HEK293T (cell line): ENCODE measurements around the gene MYL5.
"Not testable (repeated sequence)": the region's sequence is repeated elsewhere in the genome, so short reads cannot be mapped to it uniquely, and the experiment has no call there.

Experiments
- CTCF ChIA-PET: fragments of 350-600 bp; formaldehyde crosslinking; extraction: SDS; loops from one replicate; lab custom pipeline; 2021; ENCODE audit warnings: antibody characterized with exemption, inconsistent platforms; lab: Yijun Ruan, JAX
- POLR2A ChIA-PET: fragments of 350-600 bp; formaldehyde crosslinking; extraction: SDS; loops from one replicate; lab custom pipeline; 2020; ENCODE audit warnings: antibody characterized with exemption, inconsistent platforms; lab: Yijun Ruan, JAX
- DNase-seq: peaks from one replicate; pipeline ENCODE4 v3.0.0; 2012; ENCODE audit warnings: mixed read lengths; ENCODE audit errors: extremely low spot score
- ARNT ChIP-seq: fragments of 450-650 bp; IDR thresholded peaks from 2 replicates; pipeline ENCODE4 v1.6.1; 2017; ENCODE audit warnings: mild to moderate bottlenecking
- BHLHE40 ChIP-seq: fragments of 450-650 bp; IDR thresholded peaks from 2 replicates; pipeline ENCODE4 v1.6.1; 2016; ENCODE audit warnings: mild to moderate bottlenecking, moderate library complexity, borderline replicate concordance
- CTBP1 ChIP-seq: fragments of 450-650 bp; IDR thresholded peaks from 2 replicates; pipeline ENCODE4 v1.6.1; 2016; ENCODE audit warnings: borderline replicate concordance
- ELF4 ChIP-seq: fragments of 450-650 bp; IDR thresholded peaks from 2 replicates; pipeline ENCODE4 v1.6.1; 2017; ENCODE audit warnings: antibody characterized with exemption
- FOXA1 ChIP-seq: fragments of 450-650 bp; IDR thresholded peaks from 2 replicates; pipeline ENCODE4 v1.6.1; 2016; ENCODE audit warnings: mild to moderate bottlenecking
- FOXK2 ChIP-seq: fragments of 450-650 bp; IDR thresholded peaks from 2 replicates; pipeline ENCODE4 v1.6.1; 2016; ENCODE audit warnings: mild to moderate bottlenecking
- FOXM1 ChIP-seq: fragments of 450-650 bp; IDR thresholded peaks from 2 replicates; pipeline ENCODE4 v1.6.1; 2017; ENCODE audit warnings: mild to moderate bottlenecking, borderline replicate concordance
- HDGF ChIP-seq: fragments of 450-650 bp; IDR thresholded peaks from 2 replicates; pipeline ENCODE4 v1.6.1; 2017; ENCODE audit warnings: antibody characterized with exemption, borderline replicate concordance
- L3MBTL2 ChIP-seq: fragments of 450-650 bp; conservative IDR thresholded peaks from 2 replicates; pipeline ENCODE4 v1.6.1; 2016; ENCODE audit warnings: mild to moderate bottlenecking
- LEF1 ChIP-seq: fragments of 450-650 bp; IDR thresholded peaks from 2 replicates; pipeline ENCODE4 v1.6.1; 2017; ENCODE audit warnings: mild to moderate bottlenecking, borderline replicate concordance
- NFRKB ChIP-seq: fragments of 450-650 bp; IDR thresholded peaks from 2 replicates; pipeline ENCODE4 v1.6.1; 2016; ENCODE audit warnings: mild to moderate bottlenecking, moderate library complexity
- SP1 ChIP-seq: fragments of 450-650 bp; IDR thresholded peaks from 2 replicates; pipeline ENCODE4 v1.6.1; 2017
- SUZ12 ChIP-seq: fragments of 450-650 bp; IDR thresholded peaks from 2 replicates; pipeline ENCODE4 v1.6.1; 2016; ENCODE audit warnings: mild to moderate bottlenecking
- TARDBP ChIP-seq: fragments of 450-650 bp; IDR thresholded peaks from 2 replicates; pipeline ENCODE4 v1.6.1; 2016
- ZNF384 ChIP-seq: fragments of 450-650 bp; IDR thresholded peaks from 2 replicates; pipeline ENCODE4 v1.6.1; 2016
- TF ChIP-seq, protein P1 (sequence below): fragments of 450-650 bp; IDR thresholded peaks from 2 replicates; pipeline ENCODE4 v1.6.1; 2016

MYL5 gene

DNA sequence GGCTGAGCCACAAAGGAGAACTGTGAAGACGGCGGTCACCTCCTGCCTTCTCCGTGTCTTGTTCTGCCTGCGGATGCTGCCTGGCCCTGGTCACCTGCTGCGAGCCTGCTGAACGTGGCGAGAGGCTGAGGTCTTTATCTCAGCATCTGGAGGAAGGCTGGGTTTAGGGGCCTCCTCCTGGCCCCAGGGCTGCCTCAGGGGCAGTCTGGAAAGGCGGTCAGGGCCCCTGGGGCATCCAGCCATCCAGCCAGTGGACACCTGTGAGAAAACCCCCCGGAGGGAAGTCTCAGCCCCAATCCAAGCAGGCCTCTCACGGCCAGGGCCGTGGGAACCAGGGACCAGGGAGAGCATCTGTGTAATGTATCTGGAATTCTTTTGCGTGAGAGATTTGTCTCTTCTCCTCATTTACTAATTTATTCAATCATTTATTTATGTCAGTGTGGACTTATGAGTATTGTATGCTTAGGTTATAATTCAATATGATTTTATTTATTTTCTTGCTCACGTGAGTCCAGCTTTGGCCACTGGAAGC is 37.6 kb upstream of the MYL5 start:
- POLR2A ChIA-PET, result interaction anchor here (1.2 kb wide), 1 partner anchor 38 kb away, joined by 4 read pairs; the partner anchor contains the start of genes ATP5ME and MYL5
- CTCF ChIA-PET, result no interaction called here
- TF ChIP-seq LEF1 (no peak), ELF4 (no peak), CTBP1 (no peak), FOXA1 (no peak), TARDBP (no peak)
- no peak for DNase-seq

DNA sequence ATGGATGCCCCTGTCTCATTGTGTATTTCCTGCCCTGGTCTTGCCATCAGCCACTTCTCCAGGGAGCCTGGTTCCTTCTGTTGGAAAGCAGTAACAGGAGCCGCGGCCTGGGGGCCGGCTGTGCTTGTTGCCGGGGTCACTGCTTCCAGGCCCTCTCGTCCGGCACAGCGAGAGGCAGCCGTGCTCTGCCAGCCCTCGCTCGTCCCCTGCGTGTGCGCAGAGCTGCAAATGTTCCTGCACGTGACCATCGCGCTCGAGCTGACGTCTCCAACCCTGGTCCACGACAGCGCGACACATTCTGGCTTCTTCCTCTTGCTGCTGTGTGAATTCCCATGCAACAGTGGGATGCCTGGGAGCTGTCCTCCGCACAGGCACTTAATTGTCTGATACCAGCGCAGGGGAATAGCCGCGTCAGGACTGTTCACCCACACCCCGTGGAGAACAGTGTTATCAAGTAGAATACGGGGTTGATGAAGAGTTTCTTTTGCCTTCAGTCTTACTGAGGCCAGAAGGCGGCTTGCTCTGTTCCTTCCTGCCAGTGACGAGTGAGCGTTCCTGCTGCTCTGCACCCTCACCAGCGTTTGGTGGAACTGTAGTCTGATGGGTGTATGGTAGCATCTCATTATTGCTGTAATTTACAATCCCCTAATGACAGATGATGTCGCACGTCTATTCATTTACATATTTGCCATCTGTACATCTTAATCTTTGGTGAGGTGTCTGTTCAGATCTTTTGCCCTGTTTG is 36.6 kb upstream of the MYL5 start:
- POLR2A ChIA-PET, result no interaction called here
- CTCF ChIA-PET, result no interaction called here
- no peak for DNase-seq
- TF ChIP-seq HDGF (no peak), ELF4 (no peak), FOXM1 (no peak), SP1 (no peak), TARDBP (no peak), SUZ12 (no peak), L3MBTL2 (no peak), CTBP1 (no peak), BHLHE40 (no peak), LEF1 (no peak), ARNT (no peak), ZNF384 (no peak), FOXA1 (no peak), NFRKB (no peak), FOXK2 (no peak)
- TF ChIP-seq, protein P1, sequence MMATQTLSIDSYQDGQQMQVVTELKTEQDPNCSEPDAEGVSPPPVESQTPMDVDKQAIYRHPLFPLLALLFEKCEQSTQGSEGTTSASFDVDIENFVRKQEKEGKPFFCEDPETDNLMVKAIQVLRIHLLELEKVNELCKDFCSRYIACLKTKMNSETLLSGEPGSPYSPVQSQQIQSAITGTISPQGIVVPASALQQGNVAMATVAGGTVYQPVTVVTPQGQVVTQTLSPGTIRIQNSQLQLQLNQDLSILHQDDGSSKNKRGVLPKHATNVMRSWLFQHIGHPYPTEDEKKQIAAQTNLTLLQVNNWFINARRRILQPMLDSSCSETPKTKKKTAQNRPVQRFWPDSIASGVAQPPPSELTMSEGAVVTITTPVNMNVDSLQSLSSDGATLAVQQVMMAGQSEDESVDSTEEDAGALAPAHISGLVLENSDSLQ, result no peak

DNA sequence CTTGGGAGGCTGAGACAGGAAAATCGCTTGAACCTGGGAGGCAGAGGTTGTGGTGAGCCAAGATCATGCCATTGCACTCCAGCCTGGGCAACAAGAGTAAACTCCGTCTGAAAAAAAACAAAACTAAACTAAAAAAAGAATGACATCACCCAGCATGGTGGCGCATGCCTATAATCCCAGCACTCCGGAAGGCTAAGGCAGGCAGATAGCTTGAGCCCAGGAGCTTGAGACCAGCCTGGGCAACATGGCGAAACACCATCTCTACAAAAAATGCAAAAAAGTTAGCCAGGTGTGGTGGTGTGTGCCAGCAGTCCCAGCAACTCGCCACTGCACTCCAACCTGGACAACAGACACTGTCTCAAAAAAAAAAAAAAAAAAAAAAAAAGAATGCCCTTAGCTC is 32.0 kb upstream of the MYL5 start:
- POLR2A ChIA-PET, CTCF ChIA-PET, DNase-seq: not testable (repeated sequence)

DNA sequence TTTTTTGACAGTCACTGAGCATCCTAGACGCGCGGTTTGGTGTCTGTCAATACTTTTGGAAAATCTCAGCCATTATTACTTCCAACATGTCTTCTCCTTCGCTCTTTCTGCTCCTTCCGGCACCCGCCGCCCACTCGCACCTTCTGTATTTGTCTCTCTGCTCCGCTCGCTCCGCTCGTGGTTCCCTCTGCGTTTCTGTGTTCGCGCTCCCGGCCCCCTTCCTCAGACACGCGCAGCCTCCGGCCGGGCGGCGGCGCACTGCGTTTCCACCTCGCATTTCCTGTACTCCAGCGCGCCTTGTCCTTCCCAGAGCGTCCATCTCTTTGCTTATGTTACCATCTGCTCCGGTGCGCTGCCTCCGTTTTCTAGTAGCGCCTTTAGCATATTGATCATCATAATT is 27.9 kb upstream of the MYL5 start:
- ChIA-PET CTCF (interaction anchor here (0.6 kb wide), 1 partner anchor 44 kb away, joined by 3 read pairs; no protein-coding TSS in a partner anchor), POLR2A (no interaction called here)
- TF ChIP-seq L3MBTL2 (no peak), FOXK2 (no peak), HDGF (no peak), CTBP1 (no peak), FOXA1 (no peak), FOXM1 (no peak), SP1 (no peak), ELF4 (no peak), ZNF384 (no peak), LEF1 (no peak), ARNT (no peak), SUZ12 (no peak), NFRKB (no peak), BHLHE40 (no peak), TARDBP (no peak)
- TF ChIP-seq, protein P1, result no peak
- no peak for DNase-seq

DNA sequence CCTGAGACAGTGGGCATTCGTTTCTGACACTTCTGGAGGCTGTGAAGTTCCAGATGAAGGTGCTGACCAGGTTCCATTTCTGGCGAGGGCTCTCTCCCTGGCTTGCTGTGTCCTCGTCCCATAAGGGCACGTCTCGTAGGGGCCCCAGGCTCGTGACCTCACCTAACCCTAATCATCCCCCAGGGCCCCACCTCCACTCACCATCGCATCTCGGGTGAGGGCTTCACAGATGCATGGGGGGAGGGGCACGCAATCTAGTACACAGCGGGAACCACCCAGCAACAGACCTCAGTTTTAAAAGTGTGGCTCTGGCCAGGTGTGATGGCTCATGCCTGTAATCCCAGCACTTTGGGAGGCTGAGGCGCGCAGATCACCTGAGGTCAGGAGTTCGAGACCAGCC is 26.9 kb upstream of the MYL5 start:
- no peak for TF ChIP-seq FOXM1
- DNase-seq, result no peak
- ChIA-PET CTCF (no interaction called here), POLR2A (no interaction called here)

DNA sequence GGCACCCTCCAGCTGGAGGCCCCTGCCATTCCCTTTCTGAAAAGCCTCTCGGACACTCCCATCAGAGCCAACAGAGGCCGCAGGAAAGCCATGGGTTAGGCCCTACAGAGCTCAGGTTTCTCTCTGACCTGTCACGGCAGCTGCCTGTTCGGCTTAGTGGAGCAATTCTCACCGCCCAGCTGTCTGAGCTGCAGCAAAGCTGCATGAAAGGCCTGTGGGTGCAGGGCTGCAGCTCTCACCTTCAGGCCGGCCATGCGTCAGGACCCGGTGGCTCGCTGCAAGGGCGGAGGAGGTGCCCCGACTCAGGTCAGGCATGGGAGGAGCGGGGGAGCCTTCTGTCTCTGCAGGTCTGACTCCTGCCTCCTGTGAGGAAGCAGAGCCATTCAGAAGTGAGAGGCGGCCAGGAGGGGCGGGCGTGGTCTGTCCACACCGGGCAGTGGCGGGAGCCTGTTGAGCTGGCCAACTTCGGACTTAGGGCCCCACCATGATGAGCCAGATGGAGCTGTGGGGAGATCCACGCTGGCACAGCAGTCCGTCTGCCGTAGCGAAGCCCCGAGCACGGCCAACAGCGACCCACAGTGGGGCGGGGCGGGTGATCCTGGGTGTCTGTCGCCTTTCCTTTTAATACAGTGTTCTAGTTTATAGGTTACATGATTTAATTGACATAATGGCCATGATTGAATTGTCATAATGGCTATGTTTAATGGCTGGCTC is 25.6 kb upstream of the MYL5 start:
- TF ChIP-seq ZNF384, result no peak
- TF ChIP-seq LEF1, result no peak
- no peak for TF ChIP-seq NFRKB
- no peak for DNase-seq
- ChIA-PET POLR2A (no interaction called here), CTCF (no interaction called here)

DNA sequence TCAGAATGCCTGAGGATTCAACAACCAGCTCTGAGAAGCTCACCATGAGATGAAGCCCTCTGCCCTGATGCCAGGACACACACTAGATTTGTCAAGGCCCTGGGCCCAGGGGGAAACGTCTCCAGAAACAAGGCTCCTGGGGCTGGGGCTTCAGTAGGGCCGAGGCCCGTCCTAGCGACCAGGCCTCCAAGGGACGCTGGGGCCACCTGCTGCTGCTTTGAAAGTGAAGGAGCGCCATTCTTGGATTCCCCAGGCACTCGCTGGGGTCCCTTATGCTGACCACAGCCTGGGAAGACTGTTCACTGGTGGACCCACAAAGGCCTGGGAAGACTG is 25.1 kb upstream of the MYL5 start:
- no peak for DNase-seq
- CTCF ChIA-PET, result no interaction called here
- POLR2A ChIA-PET, result no interaction called here

More for the DNA sequence above, 25.1 kb upstream of the MYL5 start:
- no peak for TF ChIP-seq ELF4
- TF ChIP-seq FOXA1, result no peak
- TF ChIP-seq SUZ12, result no peak
- TF ChIP-seq SP1, result no peak
- TF ChIP-seq BHLHE40, result no peak
- no peak for TF ChIP-seq HDGF
- no peak for TF ChIP-seq TARDBP
- no peak for TF ChIP-seq FOXM1
- TF ChIP-seq ARNT, result no peak
- no peak for TF ChIP-seq ZNF384
- no peak for TF ChIP-seq NFRKB
- no peak for TF ChIP-seq CTBP1
- TF ChIP-seq, protein P1, result no peak
- TF ChIP-seq FOXK2, result no peak
- no peak for TF ChIP-seq LEF1
- no peak for TF ChIP-seq L3MBTL2
